Endothelial cell of umbilical vein (primary cell): ENCODE data around the gene CYP1B1. TPM values are rescaled to one million over a fixed set of nuclear protein-coding genes. Genes with fewer than 3 reads are reported as not detected.

ENCODE experiments used
- BruUV-seq: library from RNA; stranded (reverse); fragments of 400-500 nt; replicated peaks from 2 replicates; lab custom pipeline; 2021; lab: Mats Ljungman, UMichigan
- CTCF ChIA-PET: fragments of 300-600, 350-600 bp; sonication (Branson Sonifier 250); formaldehyde crosslinking; loops from one replicate; lab custom pipeline; 2021; ENCODE audit warnings: antibody characterized with exemption, inconsistent platforms; lab: Charles Lee
- POLR2A ChIA-PET: fragments of 300-600, 350-600 bp; sonication (Branson Sonifier 250); formaldehyde crosslinking; loops from one replicate; lab custom pipeline; 2021; ENCODE audit warnings: antibody characterized with exemption, inconsistent platforms; lab: Charles Lee
- DNase-seq: peaks from one replicate; pipeline ENCODE4 v3.0.0-alpha.2; 2011; ENCODE audit warnings: low read depth, low spot score
- FAIRE-seq: peaks from 2 replicates; lab custom pipeline; 2011; peaks lifted over from hg19 to GRCh38; lab: Jason Lieb, UNC
- H2AFZ ChIP-seq: 2 replicates; pipeline ENCODE4 v1.6.0; 2012; ENCODE audit warnings: low read depth, low read length, control low read depth, inconsistent platforms
- H3K27ac ChIP-seq: 2 replicates; pipeline ENCODE4 v1.5.1; 2011; ENCODE audit warnings: low read depth, mild to moderate bottlenecking, control low read depth, low read length, moderate library complexity; ENCODE audit not compliant: insufficient read depth
- H3K27me3 ChIP-seq, 2 experiments: 2 replicates each; pipeline versions ENCODE4 v1.6.0 to v1.6.1; 2011; ENCODE audit warnings: low read length in 2 of 2, mixed read lengths in 1 of 2; ENCODE audit not compliant: control insufficient read depth in 2 of 2, insufficient read depth in 2 of 2
- H3K36me3 ChIP-seq, 2 experiments: 2 replicates in 1 of 2; 3 replicates in 1 of 2; pipeline ENCODE4 v1.5.1; 2011; ENCODE audit warnings: low read length in 2 of 2, mild to moderate bottlenecking in 1 of 2, moderate library complexity in 1 of 2; ENCODE audit not compliant: control insufficient read depth in 2 of 2, insufficient read depth in 2 of 2; ENCODE audit errors: extremely low read depth in 1 of 2
- H3K4me1 ChIP-seq: 3 replicates; pipeline ENCODE4 v1.5.1; 2011; ENCODE audit warnings: mild to moderate bottlenecking, low read length; ENCODE audit not compliant: control insufficient read depth, insufficient read depth; ENCODE audit errors: extremely low read depth
- H3K4me2 ChIP-seq: 2 replicates; pipeline ENCODE4 v1.6.1; 2011; ENCODE audit warnings: low read length, control low read depth, mixed read lengths; ENCODE audit not compliant: insufficient read depth
- H3K4me3 ChIP-seq, 3 experiments: fragments of 200-600 bp in 1 of 3; sonication (generic), shearing (Covaris generic) in 1 of 3; replicated peaks in 1 of 3; 2 replicates each; pipeline ENCODE4 v1.5.1; 2011 to 2016; ENCODE audit warnings: control low read depth in 3 of 3, low read length in 3 of 3, mild to moderate bottlenecking in 2 of 3, inconsistent platforms in 1 of 3, low read depth in 1 of 3, moderate library complexity in 1 of 3; ENCODE audit not compliant: insufficient read depth in 1 of 3
- H3K79me2 ChIP-seq: 2 replicates; pipeline ENCODE4 v1.6.0; 2012; ENCODE audit warnings: low read length, inconsistent platforms; ENCODE audit not compliant: control insufficient read depth, insufficient read depth
- H3K9ac ChIP-seq: replicated peaks from 2 replicates; pipeline ENCODE3; 2011; ENCODE audit warnings: low read length, control low read depth; ENCODE audit not compliant: insufficient read depth; ENCODE audit errors: extremely low read depth
- H3K9me1 ChIP-seq: replicated peaks from 3 replicates; pipeline ENCODE4 v1.6.0; 2011; ENCODE audit warnings: mild to moderate bottlenecking, low read length; ENCODE audit not compliant: control insufficient read depth, insufficient read depth; ENCODE audit errors: extremely low read depth
- H3K9me3 ChIP-seq: replicated peaks from 2 replicates; pipeline ENCODE4 v1.5.1; 2012; ENCODE audit warnings: low read length, inconsistent platforms; ENCODE audit not compliant: control insufficient read depth, insufficient read depth
- H4K20me1 ChIP-seq: replicated peaks from 2 replicates; pipeline ENCODE3; 2011; ENCODE audit warnings: mild to moderate bottlenecking, low read length; ENCODE audit not compliant: control insufficient read depth, insufficient read depth; ENCODE audit errors: extremely low read depth
- EZH2 ChIP-seq: IDR thresholded peaks from 2 replicates; pipeline ENCODE4 v1.6.1; 2012; ENCODE audit warnings: borderline replicate concordance, low read depth, mild to moderate bottlenecking, moderate library complexity, low read length, inconsistent platforms; ENCODE audit not compliant: severe bottlenecking
- FOS ChIP-seq: IDR thresholded peaks from 2 replicates; pipeline ENCODE4 v1.6.1; 2011; ENCODE audit warnings: mild to moderate bottlenecking, low read length, moderate library complexity, borderline replicate concordance; ENCODE audit not compliant: insufficient read depth
- GATA2 ChIP-seq: IDR thresholded peaks from 2 replicates; pipeline ENCODE4 v1.7.0; 2011; ENCODE audit warnings: low read depth, mild to moderate bottlenecking, moderate library complexity, mixed read lengths, low read length; ENCODE audit not compliant: insufficient read length, insufficient read depth
- JUN ChIP-seq: IDR thresholded peaks from 2 replicates; pipeline ENCODE4 v1.6.1; 2011; ENCODE audit warnings: borderline replicate concordance, low read depth; ENCODE audit not compliant: insufficient read length, insufficient read depth
- MYC ChIP-seq: IDR thresholded peaks from one replicate; pipeline ENCODE4 v1.6.1; 2011; ENCODE audit warnings: mild to moderate bottlenecking, low read depth, low read length
- POLR2A ChIP-seq: IDR thresholded peaks from 2 replicates; pipeline ENCODE4 v1.6.1; 2012; ENCODE audit warnings: low read depth, mild to moderate bottlenecking, control low read depth, low read length
- POLR2AphosphoS5 ChIP-seq: IDR thresholded peaks from 2 replicates; pipeline ENCODE4 v1.6.1; 2012; ENCODE audit warnings: low read depth, mild to moderate bottlenecking, control low read depth, low read length, moderate library complexity; ENCODE audit not compliant: insufficient read depth
- dilution Hi-C: fragments of 300-500 bp; cut with MboI; formaldehyde crosslinking; loops from one replicate; pipeline ENCODE4 v1.15.0; 2019; ENCODE audit warnings: low sequenced_read_pairs; ENCODE audit not compliant: extremely low pct_ligation_motif_present
- intact Hi-C: fragments of 100-400 bp; cut with micrococcal nuclease; formaldehyde crosslinking; loops from one replicate; pipeline ENCODE4 v1.10.0; 2022
- polyA plus RNA-seq, 4 experiments: library from polyadenylated mRNA; depleted of rRNA in 3 of 4; stranded (reverse) in 3 of 4; unstranded in 1 of 4; fragments of >200 nt; gene quantifications; 2 replicates each; pipeline versions ENCODE4 v1.2.1 to v1.2.3, GENCODE V29; 2011 to 2012; ENCODE audit warnings: missing spikeins in 1 of 4
- total RNA-seq: library from RNA; stranded (reverse); gene quantifications from 2 replicates; pipeline ENCODE4 v1.2.3, GENCODE V29; 2021
- TF ChIP-seq, protein P1 (sequence below): IDR thresholded peaks from 2 replicates; pipeline ENCODE4 v1.6.1; 2011; ENCODE audit not compliant: insufficient read depth, insufficient read length
- TF ChIP-seq, protein P2 (sequence below), 2 donors: IDR thresholded peaks; 1 replicate in 1 of 2; 2 replicates in 1 of 2; pipeline ENCODE4 v1.5.1; 2011; ENCODE audit warnings: low read length in 2 of 2, mild to moderate bottlenecking in 2 of 2, moderate library complexity in 2 of 2, control low read depth in 1 of 2, inconsistent platforms in 1 of 2, low read depth in 1 of 2; ENCODE audit not compliant: insufficient read depth in 1 of 2; ENCODE audit errors: extremely low read depth in 1 of 2

The CYP1B1 gene
- total and polyA plus RNA-seq, 2 donors (not counting 3 experiments of a cell fraction or from before 2014, with no cell fraction given): 0.01 TPM; not detected in 1

DNA sequence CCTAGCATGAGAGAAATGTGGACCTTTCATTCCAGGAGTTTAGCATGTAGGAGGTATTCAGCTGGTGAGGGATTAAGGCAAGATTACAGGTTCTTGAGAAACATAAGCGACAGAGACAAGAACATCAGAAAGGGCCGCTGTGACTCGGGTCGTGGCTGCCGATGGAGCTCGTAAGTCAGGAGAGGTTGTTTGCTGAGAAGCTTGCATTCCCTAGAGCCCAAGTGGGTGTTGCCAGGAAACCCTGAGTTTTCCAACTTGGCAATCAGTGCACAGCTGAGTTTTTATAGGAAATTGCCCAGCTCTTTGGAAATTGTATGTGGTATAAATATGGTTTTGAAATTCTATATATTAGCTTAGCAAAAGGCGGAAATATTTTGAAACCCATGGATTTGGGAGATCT is 46.4 kb upstream of the CYP1B1 start:
- TF ChIP-seq JUN (no peak), FOS (no peak)
- Histone ChIP-seq H3K27me3 (peaks cover 0 to 7% of the 10 kb centered on the region in 2 experiments), H3K9ac (no peak overlapping the region), H3K9me1 (no peaks in the 10 kb centered on the region), H4K20me1 (no peaks in the 10 kb centered on the region), H3K4me1 (no peaks in the 10 kb centered on the region), H3K27ac (no peak overlapping the region), H2AFZ (no peak overlapping the region), H3K4me2 (no peak overlapping the region), H3K9me3 (no peaks in the 10 kb centered on the region), H3K36me3 (no peaks in the 10 kb centered on the region), H3K79me2 (no peaks in the 10 kb centered on the region), H3K4me3 (no peak overlapping the region)
- DNase-seq (no peak), FAIRE-seq (no peak)
- dilution Hi-C loops: no loop called here
- no TSS peak for BruUV-seq
- ChIA-PET POLR2A (no interaction called here), CTCF (interaction anchor here (1.0 to 1.4 kb wide), 3 partner anchors 9 to 726 kb away, joined by 3 to 6 read pairs (median 5); no protein-coding TSS in a partner anchor)
- intact Hi-C loops: no loop called here

DNA sequence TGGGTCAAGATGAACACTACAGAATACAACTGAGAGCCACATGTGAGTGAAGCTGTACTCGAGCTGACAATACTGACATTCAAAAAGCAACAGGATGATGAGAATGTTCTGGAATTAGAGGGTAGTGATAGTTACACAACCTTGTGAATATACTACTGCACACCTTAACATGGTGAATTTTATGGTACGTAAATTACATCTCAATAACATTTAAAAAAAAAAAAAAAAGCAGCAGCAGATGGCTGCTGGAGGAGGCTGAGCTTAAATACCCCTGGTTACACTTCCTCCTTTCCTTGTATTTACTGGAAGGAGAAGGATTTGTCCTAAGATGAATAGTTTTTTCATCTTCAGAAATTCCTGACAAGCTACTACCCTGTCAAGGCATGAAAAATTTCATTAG is 45.5 kb upstream of the CYP1B1 start:
- POLR2A ChIA-PET: no interaction called here

More for the DNA sequence above, 45.5 kb upstream of the CYP1B1 start:
- Histone ChIP-seq H3K27me3 (peaks cover 0 to 7% of the 10 kb centered on the region in 2 experiments), H3K9me3 (no peaks in the 10 kb centered on the region), H4K20me1 (no peaks in the 10 kb centered on the region), H3K9me1 (no peaks in the 10 kb centered on the region), H2AFZ (no peak overlapping the region), H3K9ac (no peak overlapping the region), H3K79me2 (no peaks in the 10 kb centered on the region), H3K4me3 (no peak overlapping the region), H3K36me3 (no peaks in the 10 kb centered on the region), H3K4me1 (no peaks in the 10 kb centered on the region), H3K27ac (no peak overlapping the region), H3K4me2 (no peak overlapping the region)
- no peak for FAIRE-seq
- intact Hi-C loops: no loop called here
- CTCF ChIA-PET: interaction anchor here (1.0 to 1.4 kb wide), 3 partner anchors 15 to 725 kb away, joined by 3 to 6 read pairs (median 3); no protein-coding TSS in a partner anchor
- dilution Hi-C loops: no loop called here
- no peak for DNase-seq
- BruUV-seq: no TSS peak
- TF ChIP-seq GATA2 (no peak), POLR2A (no peak), POLR2AphosphoS5 (no peak), EZH2 (no peak), FOS (no peak), JUN (no peak), MYC (no peak)
- TF ChIP-seq, protein P1, sequence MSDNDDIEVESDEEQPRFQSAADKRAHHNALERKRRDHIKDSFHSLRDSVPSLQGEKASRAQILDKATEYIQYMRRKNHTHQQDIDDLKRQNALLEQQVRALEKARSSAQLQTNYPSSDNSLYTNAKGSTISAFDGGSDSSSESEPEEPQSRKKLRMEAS: no peak
- TF ChIP-seq, protein P2, sequence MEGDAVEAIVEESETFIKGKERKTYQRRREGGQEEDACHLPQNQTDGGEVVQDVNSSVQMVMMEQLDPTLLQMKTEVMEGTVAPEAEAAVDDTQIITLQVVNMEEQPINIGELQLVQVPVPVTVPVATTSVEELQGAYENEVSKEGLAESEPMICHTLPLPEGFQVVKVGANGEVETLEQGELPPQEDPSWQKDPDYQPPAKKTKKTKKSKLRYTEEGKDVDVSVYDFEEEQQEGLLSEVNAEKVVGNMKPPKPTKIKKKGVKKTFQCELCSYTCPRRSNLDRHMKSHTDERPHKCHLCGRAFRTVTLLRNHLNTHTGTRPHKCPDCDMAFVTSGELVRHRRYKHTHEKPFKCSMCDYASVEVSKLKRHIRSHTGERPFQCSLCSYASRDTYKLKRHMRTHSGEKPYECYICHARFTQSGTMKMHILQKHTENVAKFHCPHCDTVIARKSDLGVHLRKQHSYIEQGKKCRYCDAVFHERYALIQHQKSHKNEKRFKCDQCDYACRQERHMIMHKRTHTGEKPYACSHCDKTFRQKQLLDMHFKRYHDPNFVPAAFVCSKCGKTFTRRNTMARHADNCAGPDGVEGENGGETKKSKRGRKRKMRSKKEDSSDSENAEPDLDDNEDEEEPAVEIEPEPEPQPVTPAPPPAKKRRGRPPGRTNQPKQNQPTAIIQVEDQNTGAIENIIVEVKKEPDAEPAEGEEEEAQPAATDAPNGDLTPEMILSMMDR (IDR thresholded peaks at IDR 0.05; ENCODE audit: extremely low read depth in 1 of 2, insufficient read depth in 1 of 2, low read depth in 1 of 2, low read length in 2 of 2): no peak
